Left lung (tissue), 10 donors: ENCODE data around the gene ARSA. TPM values are rescaled to one million over a fixed set of nuclear protein-coding genes. Genes with fewer than 3 reads are reported as not detected.
"Not testable (repeated sequence)": the region's sequence is repeated elsewhere in the genome, so short reads cannot be mapped to it uniquely, and the experiment has no call there.

Experiments used
- ATAC-seq: fragments of 200-7000 bp; cut with Tn5 transposase; one replicate; pipeline ENCODE4 v1.9.1; 2020; ENCODE audit warnings: moderate library complexity
- DNase-seq, 4 donors: peaks; one replicate each; pipeline ENCODE4 v3.0.0-alpha.2; 2013 to 2020
- H3K27ac ChIP-seq, 2 donors: fragments of 200-600 bp; sonication (generic) in 1 of 2; one replicate each; pipeline versions ENCODE4 v1.5.0 to v1.8.0; 2020 to 2021
- H3K27me3 ChIP-seq, 2 donors: fragments of 200-600 bp; sonication (generic) in 1 of 2; one replicate each; pipeline versions ENCODE4 v1.5.0 to v1.8.0; 2020 to 2021
- H3K36me3 ChIP-seq, 2 donors: fragments of 200-600 bp; sonication (generic) in 1 of 2; one replicate each; pipeline versions ENCODE4 v1.5.0 to v1.8.0; 2020 to 2021
- H3K4me1 ChIP-seq, 2 donors: fragments of 200-600 bp; one replicate each; pipeline ENCODE4 v1.8.0; 2021
- H3K4me3 ChIP-seq, 2 donors: fragments of 200-600 bp; sonication (generic) in 1 of 2; one replicate each; pipeline versions ENCODE4 v1.5.0 to v1.8.0; 2020 to 2021; ENCODE audit warnings: mild to moderate bottlenecking in 1 of 2
- H3K9me3 ChIP-seq, 2 donors: fragments of 200-600 bp; sonication (generic) in 1 of 2; one replicate each; pipeline versions ENCODE4 v1.5.0 to v1.8.0; 2020 to 2021
- CTCF ChIP-seq, 2 donors: fragments of 200-600 bp; sonication (generic) in 1 of 2; IDR thresholded peaks; one replicate each; pipeline versions ENCODE4 v1.5.0 to v1.8.0; 2021; ENCODE audit warnings: antibody characterized with exemption in 2 of 2
- intact Hi-C, 2 donors: fragments of 100-400 bp; cut with DNase I; formaldehyde crosslinking; loops; one replicate each; pipeline versions ENCODE4 v1.11.2 to v1.14.2; 2022
- polyA plus RNA-seq, 6 donors: library from polyadenylated mRNA; unstranded; fragments of 120-200 nt; gene quantifications; one replicate each; pipeline ENCODE4 v1.2.1, GENCODE V29; 2013; ENCODE audit not compliant: insufficient read length in 6 of 6
- total RNA-seq, 2 donors: library from RNA; stranded (reverse); fragmentation: NEBNext Ultra II Directional; extraction: Animal tissue kit (Norgen Biotek cat#: 25700); gene quantifications; one replicate each; pipeline ENCODE4 v1.2.1, GENCODE V29; 2021
- donor health status: DM: no; HTN: yes; CAD: no.
- donor health status: DM: no; HTN: no; CAD: no.

ARSA gene
- total and polyA plus RNA-seq, 8 donors, result 17.8 to 58.0 (median 21.0) TPM

GRCh38 chr22:50621948-50622722 is 5.8 kb downstream of the ARSA start:
- peak; percentile 13 for ATAC-seq
- H3K27me3 ChIP-seq, result no peaks in the 10 kb centered on the region
- peak in 1 of 2 donors; percentile 18 for TF ChIP-seq CTCF (IDR thresholded peaks at IDR 0.05)
- H3K9me3 ChIP-seq, result no peaks in the 10 kb centered on the region
- intact Hi-C loops, result no loop called here
- DNase-seq, result peak in 1 of 4 donors; percentile 66
- H3K4me3 ChIP-seq, result no peak overlapping the region
- H3K36me3 ChIP-seq, result peaks cover 0 to 18% of the 10 kb centered on the region in 2 donors
- peaks cover 10 to 51% of the 10 kb centered on the region in 2 donors for H3K4me1 ChIP-seq
- peak overlapping the region; percentile 33 to 43 for H3K27ac ChIP-seq

DNA sequence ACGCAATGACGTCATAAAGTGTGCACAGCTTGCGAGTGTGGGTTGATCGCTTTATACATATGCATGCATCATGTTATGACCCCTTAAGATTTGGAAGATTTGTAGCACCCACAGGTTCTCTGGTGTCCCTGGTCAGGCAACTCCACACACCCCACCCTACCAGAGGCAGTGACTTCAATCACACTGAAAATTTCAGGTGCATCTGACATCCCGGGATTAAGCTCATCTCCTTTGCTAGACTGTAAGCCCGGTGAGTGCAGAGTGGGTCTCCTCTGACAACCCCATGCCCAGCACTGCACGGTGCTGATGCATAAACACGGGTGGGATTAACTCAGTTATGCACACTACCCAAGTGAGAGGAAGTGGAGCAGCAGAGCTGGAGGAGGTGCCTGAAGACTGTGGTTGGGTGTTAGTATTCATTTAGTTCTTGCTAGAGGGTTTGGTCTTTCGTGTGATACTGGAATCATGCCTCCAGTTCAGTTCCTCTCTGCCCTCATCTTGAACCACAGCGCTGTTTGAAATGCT is 6.5 kb downstream of the ARSA start:
- peaks cover 10 to 45% of the 10 kb centered on the region in 2 donors for H3K4me1 ChIP-seq
- no peaks in the 10 kb centered on the region for H3K9me3 ChIP-seq
- H3K36me3 ChIP-seq, result peaks cover 0 to 18% of the 10 kb centered on the region in 2 donors
- intact Hi-C loops, result no loop called here
- peak in 1 of 4 donors; percentile 13 for DNase-seq
- no peak for TF ChIP-seq CTCF (IDR thresholded peaks at IDR 0.05)
- H3K4me3 ChIP-seq, result no peak overlapping the region
- H3K27ac ChIP-seq, result peak overlapping the region in 1 of 2 donors; percentile 43
- peak; percentile 36 for ATAC-seq
- no peaks in the 10 kb centered on the region for H3K27me3 ChIP-seq

- Histone ChIP-seq H3K36me3 (peaks cover 0 to 15% of the 10 kb centered on the region in 2 donors), H3K27me3 (no peaks in the 10 kb centered on the region), H3K4me3 (peak overlapping the region in 1 of 2 donors; percentile 19), H3K4me1 (peaks cover 10 to 39% of the 10 kb centered on the region in 2 donors), H3K27ac (peak overlapping the region in 1 of 2 donors; percentile 43), H3K9me3 (no peaks in the 10 kb centered on the region)
- intact Hi-C loops, result no loop called here
- DNase-seq (peak in 3 of 4 donors; percentile 41 to 82 (median 75)), ATAC-seq (peak; percentile 7)
- peak in 1 of 2 donors; percentile 89 for TF ChIP-seq CTCF (IDR thresholded peaks at IDR 0.05)
Observed at GRCh38 chr22:50620593-50621355, 7.2 kb downstream of the ARSA start.

DNA sequence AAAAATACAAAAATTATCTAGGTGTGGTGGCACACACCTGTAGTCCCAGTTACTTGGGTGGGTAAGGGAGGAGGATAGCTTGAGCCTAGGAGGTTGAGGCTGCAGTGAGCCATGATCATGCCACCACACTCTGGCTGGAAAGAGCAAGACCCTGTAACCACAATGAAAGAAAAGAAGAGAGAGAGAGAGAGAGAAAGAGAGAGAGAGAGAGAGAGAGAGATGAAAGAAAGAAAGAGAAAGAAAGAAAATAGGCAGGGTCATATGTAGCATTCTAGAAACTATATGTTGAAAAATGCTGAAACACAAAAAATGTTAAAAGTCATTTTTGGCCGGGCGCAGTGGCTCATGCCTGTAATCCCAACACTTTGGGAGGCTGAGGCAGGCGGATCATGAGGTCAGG is 13.7 kb downstream of the ARSA start:
- DNase-seq, H3K4me3 ChIP-seq, intact Hi-C loops, H3K27ac ChIP-seq, H3K36me3 ChIP-seq, ATAC-seq, H3K9me3 ChIP-seq: not testable (repeated sequence)
- peaks cover 3 to 11% of the 10 kb centered on the region in 2 donors for H3K4me1 ChIP-seq
- H3K27me3 ChIP-seq, result peaks cover 0 to 37% of the 10 kb centered on the region in 2 donors

DNA sequence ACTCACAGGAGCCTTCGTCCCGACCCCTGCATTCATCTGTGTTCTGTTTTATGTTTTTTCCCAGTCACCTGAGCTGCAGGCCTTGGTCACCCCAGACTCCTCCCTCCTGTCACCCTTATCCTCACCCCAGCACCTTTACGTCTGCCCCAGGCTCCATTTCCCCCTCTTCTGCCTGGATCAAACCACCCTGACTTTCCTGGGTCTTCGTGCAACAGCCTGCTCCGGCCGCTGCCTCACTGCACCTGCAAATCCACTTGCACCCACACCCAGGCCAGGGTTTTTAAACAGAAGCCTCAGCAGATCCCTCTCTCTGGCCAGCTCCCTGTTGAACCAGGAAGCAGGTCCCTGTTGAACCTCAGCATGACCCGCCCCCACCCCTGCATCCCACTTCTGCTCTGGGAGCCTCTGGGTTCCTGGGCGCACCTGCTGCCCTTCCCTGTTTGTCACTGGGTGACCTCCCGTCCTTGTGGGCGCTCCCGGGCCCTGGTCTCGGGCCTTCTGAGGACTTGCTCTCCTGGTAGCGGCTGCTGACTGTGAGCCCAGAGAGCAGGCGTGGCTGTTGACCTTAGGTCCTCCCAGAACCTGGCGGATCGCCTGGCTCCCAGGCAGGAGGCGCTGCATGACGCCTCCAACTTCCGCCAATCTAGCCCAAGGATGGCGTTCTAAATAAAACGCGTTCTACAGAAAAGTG is 14.5 kb downstream of the ARSA start:
- H3K9me3 ChIP-seq, result no peaks in the 10 kb centered on the region
- TF ChIP-seq CTCF (IDR thresholded peaks at IDR 0.05), result no peak
- DNase-seq (peak in 2 of 4 donors; percentile 83 to 90), ATAC-seq (peak; percentile 97)
- intact Hi-C loops, result no loop called here
- H3K4me3 ChIP-seq, result no peak overlapping the region
- H3K27me3 ChIP-seq, result peaks cover 0 to 44% of the 10 kb centered on the region in 2 donors
- peak overlapping the region in 1 of 2 donors; percentile 39 for H3K27ac ChIP-seq
- H3K36me3 ChIP-seq, result no peaks in the 10 kb centered on the region
- H3K4me1 ChIP-seq, result peaks cover 3 to 11% of the 10 kb centered on the region in 2 donors
